Heart left ventricle (tissue), 13 donors: ENCODE data around the gene TBC1D10B.
"Not testable (repeated sequence)": the region's sequence is repeated elsewhere in the genome, so short reads cannot be mapped to it uniquely, and the experiment has no call there.

Source experiments
- CTCF ChIP-seq, 12 donors: fragments of 200-600 bp; sonication (generic) in 4 of 12; IDR thresholded peaks; one replicate each; pipeline versions ENCODE4 v1.5.0 to v1.8.0; 2018 to 2022; ENCODE audit warnings: antibody characterized with exemption in 12 of 12, mild to moderate bottlenecking in 5 of 12
- POLR2A ChIP-seq, 2 donors: fragments of 450-650 bp; IDR thresholded peaks; one replicate each; pipeline ENCODE4 v1.6.1; 2017; ENCODE audit warnings: antibody characterized with exemption in 2 of 2, mild to moderate bottlenecking in 2 of 2, moderate library complexity in 2 of 2
- donor health status: ischemic (EF 13 %, LVEDD 7.1; RV severe dilation, severe dysfunction).
- donor health status: DM: no; HTN: yes; CAD: no.
- donor health status: DM: no; HTN: no; CAD: no.
- donor health status: ischemic (EF 25% LVEDD 6.9; RV normal size, moderate dysfunction).
- donor health status: ischemic (EF 25% LVEDD 5.7; RV mildly dilated, moderate dysfunction).
- donor health status: ischemic (EF 35%, LVEDD 5.7; RV mildly dilated, moderate dysfunction).
- donor health status: nonischemic (EF 11% LVEDD 7.7; RV severe dilation, severe dysfunction).
- donor health status: DM: yes; HTN: yes; CAD: no.
- donor health status: PGD.
- donor health status: ischemic (EF 29% LVEDD 5.4; RV normal size, mild dysfunction).
- donor health status: nonischemic (EF 23%, LVEDD 6.1; RV moderate dilation, normal function).

DNA sequence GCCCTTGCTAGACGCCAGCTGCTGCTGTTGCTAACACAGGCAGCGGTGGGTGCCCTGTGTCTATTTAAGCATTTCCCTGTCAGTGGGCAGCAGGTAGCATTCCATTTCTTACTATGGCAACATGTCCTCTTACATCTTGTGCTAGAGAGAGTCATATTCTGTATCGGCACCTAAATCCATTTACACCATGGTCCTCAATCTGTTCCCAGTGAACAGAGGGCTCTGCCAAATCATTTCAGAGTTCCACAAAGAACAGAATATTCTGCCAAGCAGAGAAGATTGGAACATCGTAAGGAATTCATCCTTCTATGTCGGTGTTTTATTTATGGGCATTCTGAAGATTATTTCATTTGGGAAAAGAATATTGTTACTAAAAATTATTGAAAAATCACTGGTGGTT lies 31.6 kb downstream of the TBC1D10B start:
- TF ChIP-seq CTCF, POLR2A (IDR thresholded peaks at IDR 0.05): not testable (repeated sequence)
